Heart left ventricle (tissue), 16 donors: Measurements from ENCODE around the gene GLUL. TPM values are rescaled to one million over a fixed set of nuclear protein-coding genes. Genes with fewer than 3 reads are reported as not detected.

Experiments used
- ATAC-seq, 4 donors: fragments of 200-7000 bp; cut with Tn5 transposase; one replicate each; pipeline ENCODE4 v1.9.1; 2020 to 2022; ENCODE audit warnings: moderate library complexity in 4 of 4, mild to moderate bottlenecking in 3 of 4, moderate number of reproducible peaks in 1 of 4
- DNase-seq, 5 donors: peaks; one replicate each; pipeline ENCODE4 v3.0.0-alpha.2; 2020
- H3K27ac ChIP-seq, 12 donors: fragments of 200-600 bp; sonication (generic) in 4 of 12; one replicate each; pipeline versions ENCODE4 v1.5.0 to v1.8.0; 2016 to 2022; ENCODE audit warnings: mild to moderate bottlenecking in 2 of 12
- H3K27me3 ChIP-seq, 9 donors: fragments of 200-600 bp; sonication (generic) in 2 of 9; one replicate each; pipeline versions ENCODE4 v1.5.1 to v1.8.0; 2016 to 2022; ENCODE audit warnings: mild to moderate bottlenecking in 3 of 9
- H3K36me3 ChIP-seq, 9 donors: fragments of 200-600 bp; sonication (generic) in 2 of 9; one replicate each; pipeline versions ENCODE4 v1.5.0 to v1.8.0; 2018 to 2022; ENCODE audit warnings: mild to moderate bottlenecking in 2 of 9
- H3K4me1 ChIP-seq, 12 donors: fragments of 200-600 bp; sonication (generic) in 4 of 12; one replicate each; pipeline versions ENCODE4 v1.5.0 to v1.8.0; 2016 to 2022; ENCODE audit warnings: mild to moderate bottlenecking in 3 of 12
- H3K4me3 ChIP-seq, 12 donors: fragments of 200-600 bp; sonication (generic) in 4 of 12; one replicate each; pipeline versions ENCODE4 v1.5.0 to v1.8.0; 2017 to 2022; ENCODE audit warnings: mild to moderate bottlenecking in 9 of 12, moderate library complexity in 4 of 12
- H3K9me3 ChIP-seq, 12 donors: fragments of 200-600 bp; sonication (generic) in 4 of 12; one replicate each; pipeline versions ENCODE4 v1.5.0 to v1.8.0; 2016 to 2022; ENCODE audit warnings: mild to moderate bottlenecking in 1 of 12
- CTCF ChIP-seq, 12 donors: fragments of 200-600 bp; sonication (generic) in 4 of 12; IDR thresholded peaks; one replicate each; pipeline versions ENCODE4 v1.5.0 to v1.8.0; 2018 to 2022; ENCODE audit warnings: antibody characterized with exemption in 12 of 12, mild to moderate bottlenecking in 5 of 12
- POLR2A ChIP-seq, 2 donors: fragments of 450-650 bp; IDR thresholded peaks; one replicate each; pipeline ENCODE4 v1.6.1; 2017; ENCODE audit warnings: antibody characterized with exemption in 2 of 2, mild to moderate bottlenecking in 2 of 2, moderate library complexity in 2 of 2
- WGBS, 4 donors: extraction: QIAGEN DNeasy Blood & Tissue Kit in 2 of 4; methylation state at CpG; one replicate each; pipeline versions ENCODE4 v1.1.5 to v1.1.7; 2013 to 2018; 5-methylcytosine and 5-hydroxymethylcytosine counted together
- intact Hi-C, 10 donors: fragments of 100-400 bp; cut with DNase I; formaldehyde crosslinking; loops; one replicate each; pipeline versions ENCODE4 v1.11.1 to v1.14.2; 2022
- polyA plus RNA-seq, 2 donors: library from polyadenylated mRNA; stranded (reverse); fragments of 200-250 nt; gene quantifications; one replicate each; pipeline ENCODE4 v1.2.3, GENCODE V29; 2013
- total RNA-seq, 9 donors: library from RNA; depleted of rRNA in 2 of 9; stranded (reverse); fragments of >200 nt in 2 of 9; fragmentation: NEBNext Ultra II Directional in 3 of 9; extraction: Animal tissue kit (Norgen Biotek cat#: 25700) in 3 of 9; gene quantifications; one replicate each; pipeline versions ENCODE4 v1.1.0 to v1.2.4, GENCODE V29; 2016 to 2023
- donor health status: ischemic (EF 13 %, LVEDD 7.1; RV severe dilation, severe dysfunction).
- donor health status: healthy with polysubstance abuse.
- donor health status: DM: no; HTN: yes; CAD: no.
- donor health status: DM: no; HTN: no; CAD: no.
- donor health status: ischemic (EF 25% LVEDD 6.9; RV normal size, moderate dysfunction).
- donor health status: ischemic (EF 25% LVEDD 5.7; RV mildly dilated, moderate dysfunction).
- donor health status: healthy.
- donor health status: DM: yes; HTN: yes; CAD: no.
- donor health status: ischemic (EF 35%, LVEDD 5.7; RV mildly dilated, moderate dysfunction).
- donor health status: nonischemic (EF 11% LVEDD 7.7; RV severe dilation, severe dysfunction).
- donor health status: DM: yes; HTN: yes; CAD: no.
- donor health status: PGD.
- donor health status: ischemic (EF 29% LVEDD 5.4; RV normal size, mild dysfunction).
- donor health status: nonischemic (EF 23%, LVEDD 6.1; RV moderate dilation, normal function).

The GLUL gene
- total and polyA plus RNA-seq, 11 donors, result 92.6 to 1,145 (median 520) TPM

GRCh38 chr1:182413969-182414368, 22.4 kb upstream of the GLUL start:
- Histone ChIP-seq H3K9me3 (no peaks in the 10 kb centered on the region), H3K4me1 (peaks cover 0 to 10% (median 3%) of the 10 kb centered on the region in 12 donors), H3K36me3 (no peaks in the 10 kb centered on the region), H3K27ac (no peak overlapping the region), H3K4me3 (no peak overlapping the region), H3K27me3 (peaks cover 0 to 10% (median 0%) of the 10 kb centered on the region in 9 donors)
- 86 to 93% (median 90%) methylated on average over 6 of the region's 6 CpGs for WGBS, 4 donors
- DNase-seq (no peak), ATAC-seq (no peak)
- intact Hi-C loops, result no loop called here
- TF ChIP-seq CTCF (IDR thresholded peaks at IDR 0.05) (no peak), POLR2A (IDR thresholded peaks at IDR 0.05) (no peak)

DNA sequence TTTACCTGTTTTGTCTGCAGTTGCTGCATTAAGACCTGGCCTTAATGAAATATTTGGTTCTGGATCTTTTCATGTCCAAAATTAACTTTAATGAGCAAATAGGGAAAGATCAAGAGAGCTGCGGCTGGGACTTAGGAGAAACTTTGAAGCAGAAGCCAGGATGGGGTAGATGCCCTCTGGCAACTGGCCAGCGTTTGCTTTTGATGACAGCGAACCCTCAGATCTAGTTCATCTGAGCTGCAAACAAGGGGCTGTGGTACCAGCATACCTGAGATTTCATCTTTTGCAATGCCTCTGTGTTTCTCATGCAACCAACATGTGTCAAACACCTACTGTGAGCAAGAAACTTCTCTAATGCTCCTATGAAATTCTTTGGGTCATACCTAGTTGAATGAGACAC, 21.9 kb upstream of the GLUL start:
- H3K36me3 ChIP-seq, result no peaks in the 10 kb centered on the region
- intact Hi-C loops, result no loop called here
- ATAC-seq (no peak), DNase-seq (no peak)
- WGBS, 4 donors, result 87 to 94% (median 88%) methylated on average over 3 of the region's 3 CpGs
- H3K4me3 ChIP-seq, result no peak overlapping the region
- peaks cover 0 to 13% (median 0%) of the 10 kb centered on the region in 9 donors for H3K27me3 ChIP-seq
- no peak overlapping the region for H3K27ac ChIP-seq
- H3K9me3 ChIP-seq, result no peaks in the 10 kb centered on the region
- TF ChIP-seq POLR2A (IDR thresholded peaks at IDR 0.05) (no peak), CTCF (IDR thresholded peaks at IDR 0.05) (no peak)
- peaks cover 0 to 10% (median 3%) of the 10 kb centered on the region in 12 donors for H3K4me1 ChIP-seq

- H3K27me3 ChIP-seq, result peaks cover 0 to 17% (median 0%) of the 10 kb centered on the region in 9 donors
- H3K4me3 ChIP-seq, result no peak overlapping the region
- intact Hi-C loops, result no loop called here
- H3K27ac ChIP-seq, result peak overlapping the region in 5 of 12 donors; percentile 10 to 67 (median 33)
- DNase-seq (no peak), ATAC-seq (peak; percentile 89 to 98 (median 96))
- TF ChIP-seq CTCF (IDR thresholded peaks at IDR 0.05) (no peak), POLR2A (IDR thresholded peaks at IDR 0.05) (no peak)
- H3K4me1 ChIP-seq, result peaks cover 0 to 10% (median 3%) of the 10 kb centered on the region in 12 donors
- peaks cover 0 to 6% (median 0%) of the 10 kb centered on the region in 12 donors for H3K9me3 ChIP-seq
- 11 to 24% (median 23%) methylated on average over 1 of the region's 1 CpG for WGBS, 4 donors
- H3K36me3 ChIP-seq, result no peaks in the 10 kb centered on the region
Measured at GRCh38 chr1:182410620-182411273, 19.2 kb upstream of the GLUL start.

DNA sequence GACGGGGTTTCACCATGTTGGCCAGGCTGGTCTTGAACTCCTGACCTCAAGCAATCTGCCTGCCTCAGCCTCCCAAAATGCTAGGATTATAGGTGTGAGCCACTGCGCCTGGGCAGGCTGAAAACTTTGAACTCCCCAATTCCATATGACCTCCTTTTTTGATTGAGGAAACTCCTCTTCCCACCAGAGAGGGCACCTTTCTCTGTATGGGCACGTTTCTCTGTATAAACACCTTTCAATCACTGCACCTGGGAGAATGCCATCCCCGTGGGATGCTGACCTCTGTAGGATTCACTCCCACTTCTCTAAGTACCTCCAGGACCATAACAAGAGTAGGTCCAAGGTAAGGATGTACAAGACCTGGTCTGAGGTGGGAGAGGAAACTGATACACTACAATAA, 18.5 kb upstream of the GLUL start:
- 67 to 82% (median 78%) methylated on average over 4 of the region's 4 CpGs for WGBS, 4 donors
- TF ChIP-seq POLR2A (IDR thresholded peaks at IDR 0.05), result no peak
- TF ChIP-seq CTCF (IDR thresholded peaks at IDR 0.05), result no peak
- Histone ChIP-seq H3K9me3 (peaks cover 0 to 12% (median 0%) of the 10 kb centered on the region in 12 donors), H3K4me3 (no peak overlapping the region), H3K27me3 (peaks cover 0 to 19% (median 0%) of the 10 kb centered on the region in 9 donors), H3K27ac (peak overlapping the region in 5 of 12 donors; percentile 10 to 67 (median 33)), H3K36me3 (no peaks in the 10 kb centered on the region), H3K4me1 (peaks cover 0 to 10% (median 3%) of the 10 kb centered on the region in 12 donors)
- intact Hi-C loops, result no loop called here
- ATAC-seq (no peak), DNase-seq (no peak)
